ENCODE data around the gene CCDC141. TPM values are rescaled to one million over a fixed set of nuclear protein-coding genes. Genes with fewer than 3 reads are reported as not detected.

Gene CCDC141
- total and polyA plus RNA-seq, 2 donors (not counting 3 experiments of a cell fraction or from before 2014, with no cell fraction given) = not detected

DNA sequence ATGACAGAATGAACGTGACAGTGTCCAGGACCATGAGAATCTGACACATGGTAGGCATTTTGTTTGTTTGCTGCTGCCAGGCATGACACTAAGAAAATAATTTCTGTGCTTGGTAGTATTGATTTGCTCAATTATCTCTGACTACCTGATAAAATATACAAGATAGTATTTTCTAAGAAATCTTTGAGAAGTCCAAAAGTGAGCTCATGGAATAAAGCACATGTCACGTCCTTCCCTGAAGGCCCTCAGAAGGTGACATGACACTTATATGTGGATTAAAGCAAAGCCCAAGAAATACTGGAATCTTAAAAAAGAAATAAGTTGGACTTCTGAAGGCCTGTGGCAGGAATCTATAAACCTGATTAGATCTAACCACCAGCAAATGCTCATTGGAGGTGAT, 238.9 kb downstream of the CCDC141 start:
- H3K9me1 ChIP-seq (replicated peaks; ENCODE audit: control insufficient read depth, extremely low read depth, insufficient read depth, low read length) = no peaks in the 10 kb centered on the region
- H3K27me3 ChIP-seq (ENCODE audit: control insufficient read depth in 2 of 2, insufficient read depth in 2 of 2, low read length in 2 of 2) = no peaks in the 10 kb centered on the region
- H3K4me2 ChIP-seq (ENCODE audit: insufficient read depth, low read length) = no peak overlapping the region
- H3K36me3 ChIP-seq (ENCODE audit: control insufficient read depth in 2 of 2, extremely low read depth in 1 of 2, insufficient read depth in 2 of 2, low read length in 2 of 2) = no peaks in the 10 kb centered on the region
- BruUV-seq (replicated peaks) = no TSS peak
- no peaks in the 10 kb centered on the region for H4K20me1 ChIP-seq (replicated peaks; ENCODE audit: control insufficient read depth, extremely low read depth, insufficient read depth, low read length)
- no peak overlapping the region for H2AFZ ChIP-seq (ENCODE audit: low read depth, low read length)
- DNase-seq (ENCODE audit: low read depth, low spot score) (no peak), FAIRE-seq (no peak)
- ChIA-PET CTCF (interaction anchor here (0.8 to 1.8 kb wide), 6 partner anchors 10 to 104 kb away, joined by 3 to 5 read pairs (median 4); no protein-coding TSS in a partner anchor), POLR2A (no interaction called here)
- dilution Hi-C loops (cut with MboI; ENCODE audit: extremely low pct_ligation_motif_present, low sequenced_read_pairs) = loop anchor here (25.0 kb wide), 1 partner anchor 101 kb away; no protein-coding TSS in a partner anchor
- TF ChIP-seq FOS (IDR thresholded peaks at IDR 0.05; ENCODE audit: borderline replicate concordance, insufficient read depth, low read length) = no peak
- TF ChIP-seq, protein P1, sequence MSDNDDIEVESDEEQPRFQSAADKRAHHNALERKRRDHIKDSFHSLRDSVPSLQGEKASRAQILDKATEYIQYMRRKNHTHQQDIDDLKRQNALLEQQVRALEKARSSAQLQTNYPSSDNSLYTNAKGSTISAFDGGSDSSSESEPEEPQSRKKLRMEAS (IDR thresholded peaks at IDR 0.05; ENCODE audit: insufficient read depth, insufficient read length) = no peak
- TF ChIP-seq EZH2 (IDR thresholded peaks at IDR 0.05; ENCODE audit: borderline replicate concordance, low read depth, low read length, severe bottlenecking) = no peak
- no peak for TF ChIP-seq GATA2 (IDR thresholded peaks at IDR 0.05; ENCODE audit: insufficient read depth, insufficient read length, low read depth, low read length)
- TF ChIP-seq POLR2A (IDR thresholded peaks at IDR 0.05; ENCODE audit: low read depth, low read length) = no peak
- TF ChIP-seq MYC (IDR thresholded peaks at IDR 0.05; ENCODE audit: low read depth, low read length) = no peak
- TF ChIP-seq, protein P2, sequence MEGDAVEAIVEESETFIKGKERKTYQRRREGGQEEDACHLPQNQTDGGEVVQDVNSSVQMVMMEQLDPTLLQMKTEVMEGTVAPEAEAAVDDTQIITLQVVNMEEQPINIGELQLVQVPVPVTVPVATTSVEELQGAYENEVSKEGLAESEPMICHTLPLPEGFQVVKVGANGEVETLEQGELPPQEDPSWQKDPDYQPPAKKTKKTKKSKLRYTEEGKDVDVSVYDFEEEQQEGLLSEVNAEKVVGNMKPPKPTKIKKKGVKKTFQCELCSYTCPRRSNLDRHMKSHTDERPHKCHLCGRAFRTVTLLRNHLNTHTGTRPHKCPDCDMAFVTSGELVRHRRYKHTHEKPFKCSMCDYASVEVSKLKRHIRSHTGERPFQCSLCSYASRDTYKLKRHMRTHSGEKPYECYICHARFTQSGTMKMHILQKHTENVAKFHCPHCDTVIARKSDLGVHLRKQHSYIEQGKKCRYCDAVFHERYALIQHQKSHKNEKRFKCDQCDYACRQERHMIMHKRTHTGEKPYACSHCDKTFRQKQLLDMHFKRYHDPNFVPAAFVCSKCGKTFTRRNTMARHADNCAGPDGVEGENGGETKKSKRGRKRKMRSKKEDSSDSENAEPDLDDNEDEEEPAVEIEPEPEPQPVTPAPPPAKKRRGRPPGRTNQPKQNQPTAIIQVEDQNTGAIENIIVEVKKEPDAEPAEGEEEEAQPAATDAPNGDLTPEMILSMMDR (IDR thresholded peaks at IDR 0.05; ENCODE audit: extremely low read depth in 1 of 2, insufficient read depth in 1 of 2, low read depth in 1 of 2, low read length in 2 of 2) = no peak
- TF ChIP-seq JUN (IDR thresholded peaks at IDR 0.05; ENCODE audit: borderline replicate concordance, insufficient read depth, insufficient read length, low read depth) = no peak
- TF ChIP-seq POLR2AphosphoS5 (IDR thresholded peaks at IDR 0.05; ENCODE audit: insufficient read depth, low read depth, low read length) = no peak
- intact Hi-C loops (cut with micrococcal nuclease) = no loop called here
- no peak overlapping the region for H3K27ac ChIP-seq (ENCODE audit: insufficient read depth, low read depth, low read length)
- no peaks in the 10 kb centered on the region for H3K9me3 ChIP-seq (replicated peaks; ENCODE audit: control insufficient read depth, insufficient read depth, low read length)
- no peaks in the 10 kb centered on the region for H3K4me1 ChIP-seq (ENCODE audit: control insufficient read depth, extremely low read depth, insufficient read depth, low read length)
- H3K79me2 ChIP-seq (ENCODE audit: control insufficient read depth, insufficient read depth, low read length) = no peaks in the 10 kb centered on the region
- no peak overlapping the region for H3K9ac ChIP-seq (replicated peaks; ENCODE audit: extremely low read depth, insufficient read depth, low read length)
- H3K4me3 ChIP-seq (replicated peaks in 1 of 3; ENCODE audit: insufficient read depth in 1 of 3, low read depth in 1 of 3, low read length in 3 of 3) = no peak overlapping the region

Data from endothelial cell of umbilical vein (primary cell).